AG04450 (cell line): Measurements from ENCODE around the gene IL5RA. TPM values are rescaled to one million over a fixed set of nuclear protein-coding genes. Genes with fewer than 3 reads are reported as not detected.

Source experiments
- CTCF ChIA-PET: fragments of 300-600, 350-600 bp; formaldehyde crosslinking; extraction: SDS; loops from one replicate; lab custom pipeline; 2022; ENCODE audit warnings: antibody characterized with exemption, inconsistent platforms; lab: Charles Lee
- POLR2A ChIA-PET: fragments of 350-600 bp; formaldehyde crosslinking; extraction: SDS; loops from one replicate; lab custom pipeline; 2021; ENCODE audit warnings: antibody characterized with exemption, inconsistent platforms; lab: Yijun Ruan, JAX
- DNase-seq: peaks from one replicate; pipeline ENCODE4 v3.0.0-alpha.2; 2011; ENCODE audit warnings: low read depth, low spot score
- H3K27ac ChIP-seq: one replicate; pipeline ENCODE4 v1.5.1; 2012; ENCODE audit warnings: low read depth, low read length, control low read depth
- H3K27me3 ChIP-seq: one replicate; pipeline ENCODE4 v1.6.0; 2012; ENCODE audit warnings: low read length; ENCODE audit not compliant: control insufficient read depth, insufficient read depth
- H3K4me3 ChIP-seq: 2 replicates; pipeline ENCODE4 v1.5.1; 2011; ENCODE audit warnings: mild to moderate bottlenecking, low read depth, low read length, control low read depth
- H3K9me3 ChIP-seq: 2 replicates; pipeline ENCODE4 v1.5.1; 2012; ENCODE audit warnings: low read length; ENCODE audit not compliant: control insufficient read depth, insufficient read depth
- CTCF ChIP-seq: IDR thresholded peaks from 2 replicates; pipeline ENCODE4 v1.5.1; 2011; ENCODE audit warnings: low read depth, low read length, control low read depth, inconsistent platforms
- polyA plus RNA-seq: library from polyadenylated mRNA; depleted of rRNA; stranded (reverse); fragments of >200 nt; gene quantifications from 2 replicates; pipeline ENCODE4 v1.2.3, GENCODE V29; 2011

Gene IL5RA
- polyA plus RNA-seq, 1 experiment, result not detected

- no peak for TF ChIP-seq CTCF
- POLR2A ChIA-PET, result no interaction called here
- H3K27me3 ChIP-seq, result peaks cover 2% of the 10 kb centered on the region
- CTCF ChIA-PET, result no interaction called here
- no peak for DNase-seq
- no peak overlapping the region for H3K27ac ChIP-seq
- peaks cover 23% of the 10 kb centered on the region for H3K9me3 ChIP-seq
- H3K4me3 ChIP-seq, result no peak overlapping the region
Measured at GRCh38 chr3:3068358-3068881, 41.8 kb downstream of the IL5RA start.

- TF ChIP-seq CTCF, result no peak
- ChIA-PET CTCF (no interaction called here), POLR2A (no interaction called here)
- Histone ChIP-seq H3K4me3 (no peak overlapping the region), H3K27ac (no peak overlapping the region), H3K9me3 (peaks cover 21% of the 10 kb centered on the region), H3K27me3 (peaks cover 2% of the 10 kb centered on the region)
- no peak for DNase-seq
Measured at GRCh38 chr3:3066910-3067309, 43.3 kb downstream of the IL5RA start.

GRCh38 chr3:3066378-3066777 lies 43.8 kb downstream of the IL5RA start:
- POLR2A ChIA-PET, result no interaction called here
- CTCF ChIA-PET, result no interaction called here
- H3K9me3 ChIP-seq, result peaks cover 17% of the 10 kb centered on the region
- H3K4me3 ChIP-seq, result no peak overlapping the region
- H3K27me3 ChIP-seq, result peaks cover 2% of the 10 kb centered on the region
- DNase-seq, result no peak
- H3K27ac ChIP-seq, result no peak overlapping the region
- no peak for TF ChIP-seq CTCF

- no peak for DNase-seq
- POLR2A ChIA-PET, result no interaction called here
- Histone ChIP-seq H3K27ac (no peak overlapping the region), H3K27me3 (peaks cover 2% of the 10 kb centered on the region), H3K9me3 (peaks cover 20% of the 10 kb centered on the region), H3K4me3 (no peak overlapping the region)
- no peak for TF ChIP-seq CTCF
- CTCF ChIA-PET, result no interaction called here
Measured at GRCh38 chr3:3065876-3066275, 44.3 kb downstream of the IL5RA start.

- ChIA-PET CTCF (no interaction called here), POLR2A (no interaction called here)
- TF ChIP-seq CTCF, result no peak
- DNase-seq, result no peak
- peaks cover 2% of the 10 kb centered on the region for H3K27me3 ChIP-seq
- H3K9me3 ChIP-seq, result peaks cover 20% of the 10 kb centered on the region
- no peak overlapping the region for H3K4me3 ChIP-seq
- H3K27ac ChIP-seq, result no peak overlapping the region
Measured at GRCh38 chr3:3064297-3064696, 45.9 kb downstream of the IL5RA start.
